ENCODE results near the gene ODAD2.

GRCh38 chr10:27899058-27899457 is 99.8 kb downstream of the ODAD2 start:
- TF ChIP-seq RAD21 (IDR thresholded peaks at IDR 0.05; ENCODE audit: low read depth): no peak
- TF ChIP-seq EGR1 (IDR thresholded peaks at IDR 0.05; ENCODE audit: low read depth): no peak
- TF ChIP-seq CTCF (IDR thresholded peaks at IDR 0.05 in 2 of 3, conservative IDR thresholded peaks at IDR 0.05 in 1 of 3; ENCODE audit: borderline replicate concordance in 1 of 3, insufficient read depth in 1 of 3, low read depth in 2 of 3, low read length in 2 of 3): no peak
- no peak for TF ChIP-seq MAX (IDR thresholded peaks at IDR 0.05)
- no peak for TF ChIP-seq TCF7L2 (IDR thresholded peaks at IDR 0.05; ENCODE audit: borderline replicate concordance, extremely low read depth, insufficient read depth, insufficient read length)
- no peak for TF ChIP-seq SP1 (IDR thresholded peaks at IDR 0.05; ENCODE audit: low read depth)

Data from HCT116 (cell line).